GM19463 (cell line): ENCODE measurements around the gene FNDC3A.
"Not testable (repeated sequence)": the region's sequence is repeated elsewhere in the genome, so short reads cannot be mapped to it uniquely, and the experiment has no call there.

Experiments
- ATAC-seq: cut with Tn5 transposase; IDR thresholded peaks from one replicate; pipeline ENCODE4 v1.9.1; 2021; ENCODE audit warnings: mild to moderate bottlenecking, moderate library complexity; ENCODE audit not compliant: unreplicated experiment

FNDC3A gene

DNA sequence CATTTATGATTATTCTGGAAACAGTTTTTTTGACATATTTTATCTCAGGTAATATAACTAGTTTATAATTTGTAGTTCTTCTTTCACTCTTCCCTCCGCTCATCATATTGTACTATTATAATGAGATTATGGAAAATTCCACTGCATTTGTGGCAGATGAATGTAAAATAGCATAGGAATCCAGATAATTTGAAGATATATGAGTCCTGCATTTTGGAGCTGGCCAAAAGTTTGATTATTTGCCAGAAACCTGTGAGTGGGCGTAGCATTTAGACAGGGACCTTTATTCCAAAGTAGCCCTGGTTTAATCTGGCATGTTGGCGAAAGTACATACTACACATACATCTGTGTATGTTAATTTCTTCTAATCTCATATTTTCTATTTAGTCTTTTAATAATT is 65.2 kb downstream of the FNDC3A start:
- no peak for ATAC-seq

DNA sequence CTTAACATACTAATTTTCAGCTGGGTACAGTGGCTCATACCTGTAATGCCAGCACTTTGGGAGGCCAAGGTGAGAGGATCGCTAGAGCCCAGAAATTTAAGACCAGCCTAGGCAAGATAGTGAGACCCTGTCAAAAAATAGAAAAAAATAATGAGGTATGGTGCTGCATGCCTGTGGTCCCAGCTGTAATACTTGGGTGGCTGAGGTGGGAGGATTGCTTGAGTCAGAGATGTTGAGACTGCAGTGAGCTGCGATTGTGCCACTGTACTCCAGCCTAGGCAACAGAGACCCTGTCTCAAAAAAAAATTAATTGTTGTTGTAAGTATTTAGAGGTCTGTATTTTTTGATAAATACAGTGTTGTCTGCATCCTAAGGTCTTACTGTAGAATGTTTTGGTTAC is 66.8 kb downstream of the FNDC3A start:
- ATAC-seq: no peak

DNA sequence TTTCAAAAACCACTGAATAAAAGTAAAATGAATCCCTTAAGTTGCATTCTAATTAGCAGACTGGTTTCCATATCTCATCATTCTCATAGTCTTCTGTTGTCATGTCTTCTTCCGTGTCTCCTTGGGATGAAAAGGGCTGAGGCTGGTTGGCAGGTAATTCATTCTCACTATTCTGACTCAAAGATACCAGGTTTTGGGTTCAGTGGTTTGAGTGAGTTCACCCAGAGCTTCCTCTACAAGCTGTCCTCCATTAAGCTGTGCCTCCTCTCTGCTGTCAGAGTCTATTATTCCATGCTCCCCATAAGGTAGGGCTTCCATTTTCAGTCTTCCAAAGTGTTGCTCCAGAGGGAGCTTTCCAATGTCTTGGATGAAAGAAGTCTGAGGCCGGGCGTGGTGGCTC is 68.3 kb downstream of the FNDC3A start:
- no peak for ATAC-seq

DNA sequence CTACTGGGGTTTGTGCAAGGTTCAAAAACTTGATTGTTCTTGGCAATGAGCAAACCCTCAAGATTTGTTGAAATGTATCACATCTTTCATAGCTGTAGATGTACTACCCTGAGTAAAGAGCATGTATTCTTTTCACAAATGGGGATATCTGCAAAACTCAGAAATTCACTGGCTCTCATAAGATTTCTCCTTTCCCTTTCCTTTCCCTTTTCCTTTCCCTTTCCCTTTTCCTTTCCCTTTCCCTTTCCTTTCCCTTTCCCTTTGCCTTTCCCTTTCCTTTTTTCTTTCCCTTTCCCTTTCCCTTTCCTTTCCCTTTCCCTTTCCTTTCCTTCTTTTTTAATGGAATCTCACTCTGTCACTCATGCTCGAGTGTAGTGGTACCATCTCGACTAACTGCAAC is 69.1 kb downstream of the FNDC3A start:
- ATAC-seq: no peak

DNA sequence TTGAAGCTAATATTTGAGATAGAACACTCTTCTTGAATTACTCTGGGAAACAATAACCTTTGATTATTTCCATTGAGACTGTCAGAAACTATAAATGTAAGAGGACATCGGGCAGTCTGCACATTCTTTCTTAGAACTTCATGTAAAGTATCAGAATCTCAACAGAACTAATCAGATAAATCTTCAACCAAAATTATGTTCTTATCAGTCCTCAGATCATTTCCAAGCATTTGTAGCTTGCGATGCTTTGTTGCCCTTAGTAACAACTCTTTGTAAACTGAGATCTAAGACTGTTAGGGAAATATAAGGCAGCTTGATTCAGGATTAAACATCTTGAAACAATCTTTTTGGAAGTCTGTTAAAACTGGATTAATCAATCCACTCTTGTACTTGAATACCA is 70.3 kb downstream of the FNDC3A start:
- no peak for ATAC-seq

DNA sequence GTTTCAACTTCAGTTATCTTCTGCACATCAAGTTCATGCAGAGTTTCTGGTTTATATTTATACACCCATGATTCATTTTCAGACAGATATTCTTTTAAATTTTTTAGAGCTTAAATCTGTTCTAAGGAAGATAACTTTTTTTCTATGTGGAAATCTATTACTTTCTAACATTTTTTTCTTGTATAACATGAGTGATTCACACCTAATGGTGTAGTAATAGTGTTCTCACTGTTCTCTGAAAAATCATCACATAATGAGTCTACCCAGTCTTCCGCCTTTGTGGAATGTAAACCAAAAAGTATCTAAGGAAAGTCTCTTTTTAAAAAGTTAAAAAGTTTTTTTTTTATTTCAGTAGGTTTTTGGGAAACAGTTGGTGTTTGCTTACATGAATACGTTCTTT is 70.8 kb downstream of the FNDC3A start:
- ATAC-seq: no peak

DNA sequence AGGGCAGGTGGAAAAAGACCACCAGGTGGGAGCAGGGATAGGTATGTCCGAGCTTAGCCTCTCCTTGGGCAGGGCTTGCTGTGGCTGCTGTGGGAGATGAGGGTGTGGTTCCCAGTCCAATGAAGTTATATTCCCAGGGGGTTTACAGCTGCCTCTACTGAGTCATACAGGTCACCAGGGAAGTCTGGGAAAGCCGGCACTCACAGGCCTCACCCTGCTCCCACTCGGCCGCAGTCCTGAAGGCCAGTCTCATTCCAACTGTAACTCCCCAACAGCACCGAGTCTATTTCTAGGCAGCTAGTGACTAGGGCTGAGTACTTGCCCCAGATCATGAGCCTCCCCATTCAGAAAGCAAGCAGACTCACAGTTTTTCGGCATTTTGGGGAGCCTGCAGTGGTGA is 77.1 kb downstream of the FNDC3A start:
- no peak for ATAC-seq

DNA sequence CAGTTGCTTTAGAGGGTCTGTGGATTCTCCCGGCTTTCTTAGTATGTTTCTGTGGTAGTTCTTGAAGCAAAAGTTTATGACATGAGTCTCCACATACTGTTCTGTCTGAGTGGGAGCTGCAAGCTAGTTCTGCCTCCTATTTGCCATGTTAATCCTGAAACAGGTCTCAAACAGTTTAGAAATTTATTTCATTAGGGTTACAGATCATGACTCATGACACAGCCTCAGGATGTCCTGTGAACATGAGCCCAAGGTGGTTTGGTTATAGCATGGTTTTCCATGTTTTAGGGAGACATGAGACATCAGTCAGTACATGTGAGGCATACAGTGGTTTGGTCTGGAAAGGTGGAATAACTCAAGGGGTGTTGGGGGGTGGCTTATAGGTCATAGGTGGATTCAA is 77.5 kb downstream of the FNDC3A start:
- no peak for ATAC-seq

DNA sequence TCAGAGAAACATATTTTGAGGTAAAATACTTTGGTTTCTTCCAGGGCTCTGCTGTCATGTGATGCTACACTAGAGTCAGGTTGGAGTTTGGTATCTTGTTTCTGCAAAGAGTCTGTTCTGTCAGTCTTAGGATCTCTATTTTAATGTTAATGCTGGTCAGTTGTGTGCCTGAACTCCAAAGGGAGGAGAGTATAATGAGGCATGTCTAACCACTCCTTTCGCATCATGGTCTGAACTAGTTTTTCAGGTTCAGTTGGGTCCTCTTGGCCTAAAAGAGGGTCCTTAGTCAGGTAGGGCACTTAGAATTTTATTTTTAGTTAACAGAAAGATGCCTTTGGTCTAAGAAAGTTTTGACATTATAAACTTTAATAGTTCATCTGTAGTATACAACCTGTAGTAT is 78.2 kb downstream of the FNDC3A start:
- no peak for ATAC-seq

DNA sequence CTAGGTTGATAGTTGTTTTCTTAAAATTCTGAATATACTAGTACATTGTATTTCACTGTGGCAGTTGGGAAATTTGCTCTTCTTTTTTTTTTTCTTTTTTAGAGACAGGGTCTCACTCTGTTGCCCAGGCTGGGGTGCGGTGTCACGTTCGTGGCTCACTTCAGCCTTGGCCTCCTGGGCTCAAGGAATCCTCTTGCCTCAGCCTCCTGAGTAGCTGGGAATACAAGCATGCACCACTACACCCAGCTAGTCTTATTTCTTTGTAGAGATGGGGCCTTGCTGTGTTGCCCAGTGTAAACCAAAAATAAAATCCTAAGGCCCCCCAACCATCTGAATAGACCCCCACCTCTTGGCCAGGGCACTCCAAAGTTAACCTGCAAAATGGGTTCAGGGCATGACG is 79.3 kb downstream of the FNDC3A start:
- no peak for ATAC-seq

DNA sequence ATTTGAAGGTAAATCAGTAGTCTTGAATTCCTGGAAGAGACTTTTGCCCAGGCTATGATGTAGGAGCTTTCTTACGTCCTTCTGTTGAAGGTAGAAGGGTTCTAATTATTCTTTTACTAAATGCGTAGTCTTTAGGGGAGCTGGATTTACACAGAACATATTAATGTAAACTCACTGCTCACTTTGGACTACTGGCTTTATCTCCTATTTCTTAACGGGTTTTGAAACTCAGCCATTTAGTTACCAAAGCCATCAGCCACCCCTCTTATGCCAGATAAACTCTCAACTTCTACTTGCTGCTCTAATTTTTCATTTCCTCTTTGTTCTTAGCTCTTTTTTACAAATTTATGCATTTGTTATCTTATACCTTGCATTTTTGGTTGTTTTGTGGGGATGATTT is 81.5 kb downstream of the FNDC3A start:
- no peak for ATAC-seq

DNA sequence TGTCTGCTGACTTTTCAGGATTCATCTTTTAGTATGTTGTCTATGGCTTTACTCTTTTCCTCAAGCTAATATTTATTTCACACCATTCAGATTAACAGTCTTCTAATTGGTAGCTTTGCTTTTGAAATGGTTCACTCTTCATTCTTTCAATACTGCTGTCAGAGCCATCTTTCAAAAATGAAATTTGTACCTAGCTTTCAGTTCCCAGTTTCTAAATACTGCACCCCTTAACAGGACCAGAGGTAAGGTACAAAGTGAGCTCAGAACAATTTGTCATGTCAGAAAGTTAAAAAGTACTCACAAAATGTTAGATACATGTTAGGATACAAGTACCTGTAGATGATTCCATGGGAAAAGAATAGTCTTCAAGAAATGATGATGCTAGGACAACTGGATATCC is 83.0 kb downstream of the FNDC3A start:
- ATAC-seq: no peak

DNA sequence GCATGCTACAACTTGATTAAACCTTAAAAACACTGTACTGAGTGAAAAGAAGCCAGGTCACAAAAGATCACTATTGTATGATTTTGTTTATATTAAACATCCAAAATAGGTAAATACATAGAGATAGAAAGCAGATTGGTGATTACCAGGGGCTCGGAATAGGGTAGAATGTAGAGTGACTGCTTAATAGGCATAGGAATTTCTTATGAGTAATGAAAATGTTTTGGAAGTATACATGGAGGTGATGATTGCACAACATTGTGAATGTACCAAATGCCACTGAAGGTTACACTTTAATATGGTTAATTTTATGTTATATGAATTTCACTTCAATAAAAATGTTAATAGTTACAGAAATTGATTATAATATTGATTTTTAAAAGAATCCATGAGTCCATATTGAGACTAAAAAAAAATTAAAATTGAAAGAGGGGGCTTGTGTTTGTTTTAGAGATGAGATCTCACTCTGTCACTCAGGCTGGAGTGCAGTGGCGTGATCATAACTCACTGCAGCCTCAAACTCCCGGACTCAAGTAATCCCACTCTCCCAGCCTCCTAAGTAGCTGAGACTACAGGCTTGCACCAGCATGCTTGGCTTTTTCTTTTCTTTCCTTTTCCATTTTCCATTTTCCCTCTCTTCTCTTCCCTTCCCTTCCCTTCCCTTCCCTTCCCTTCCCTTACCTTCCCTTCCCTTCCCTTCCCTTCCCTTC is 85.1 kb downstream of the FNDC3A start:
- no peak for ATAC-seq

DNA sequence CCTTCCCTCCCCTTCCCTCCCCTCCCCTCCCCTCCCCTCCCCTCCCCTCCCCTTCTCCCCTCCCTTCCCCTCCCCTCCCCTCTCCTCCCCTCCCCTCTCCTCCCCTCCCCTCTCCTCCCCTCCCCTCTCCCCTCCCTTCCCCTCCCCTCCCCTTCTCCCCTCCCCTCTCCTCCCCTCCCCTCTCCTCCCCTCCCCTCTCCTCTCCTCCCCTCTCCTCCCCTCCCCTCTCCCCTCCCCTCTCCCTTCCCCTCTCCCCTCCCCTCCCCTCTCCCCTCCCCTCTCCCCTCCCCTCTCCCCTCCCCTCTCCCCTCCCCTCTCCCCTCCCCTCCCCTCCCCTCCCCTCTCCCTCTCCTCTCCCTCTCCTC is 85.7 kb downstream of the FNDC3A start:
- not testable (repeated sequence) for ATAC-seq

DNA sequence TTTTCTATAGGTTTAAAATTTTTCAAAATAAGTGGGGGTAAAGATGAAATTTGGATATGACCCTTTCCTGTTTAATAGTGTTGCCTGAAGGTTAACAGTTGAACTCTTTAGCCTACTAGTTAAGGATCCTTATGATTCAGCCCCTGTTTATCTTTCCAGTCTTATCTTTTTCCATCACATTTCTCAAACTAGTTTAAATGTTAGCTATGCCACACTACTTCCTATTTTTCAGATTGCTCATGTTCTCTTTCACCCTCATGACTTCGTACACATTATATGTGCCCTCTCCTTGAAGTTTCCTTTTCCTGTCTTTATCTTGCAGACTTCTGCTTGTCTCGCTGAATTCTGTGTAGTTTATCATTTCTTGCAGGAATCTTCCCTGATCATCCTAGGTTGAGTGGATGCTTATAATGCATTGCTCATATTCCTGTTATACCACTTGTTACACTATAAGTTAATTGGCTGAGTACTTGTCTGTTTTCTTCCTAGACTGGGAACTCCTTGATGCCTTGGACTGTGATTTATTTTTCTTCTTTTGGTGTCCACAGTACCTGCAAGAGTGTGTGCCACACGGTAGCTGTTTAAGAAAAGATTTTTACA is 86.7 kb downstream of the FNDC3A start:
- ATAC-seq: no peak

DNA sequence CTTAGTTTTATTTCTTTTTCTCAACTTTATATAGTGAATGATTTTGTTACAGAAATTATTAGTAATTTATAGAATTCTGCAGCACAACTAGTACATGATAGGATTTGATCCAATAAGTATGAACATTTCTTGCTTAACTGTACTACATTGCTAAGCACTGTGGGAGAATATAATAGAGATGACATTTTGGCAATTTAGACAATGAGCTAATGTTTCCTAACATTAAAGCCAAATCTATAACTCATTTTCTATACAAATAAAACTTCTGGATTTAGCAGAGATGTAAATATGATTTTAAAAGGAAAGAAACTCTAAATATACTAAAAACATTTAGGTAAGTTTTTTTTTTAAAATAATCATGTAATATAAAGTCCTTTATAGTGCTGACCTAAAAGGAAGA is 87.3 kb downstream of the FNDC3A start:
- no peak for ATAC-seq

DNA sequence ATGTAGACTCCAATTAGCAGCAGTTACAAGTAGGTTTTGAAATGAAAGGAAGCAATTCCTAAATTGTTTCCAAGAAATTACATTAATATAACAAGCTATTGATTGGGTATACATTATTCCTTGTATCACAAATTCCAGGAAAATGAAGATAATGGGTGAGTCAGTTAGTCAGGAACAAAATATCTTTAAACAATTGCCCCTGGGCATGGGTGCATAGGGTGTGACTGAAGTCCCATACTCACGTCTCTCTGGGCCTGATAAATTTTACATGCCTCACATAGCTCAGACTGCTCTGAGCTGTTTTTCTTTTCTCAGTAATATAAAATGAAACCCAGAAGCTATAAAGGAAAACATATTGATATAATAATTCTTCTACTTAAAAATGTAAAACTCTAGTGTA is 87.8 kb downstream of the FNDC3A start:
- no peak for ATAC-seq

DNA sequence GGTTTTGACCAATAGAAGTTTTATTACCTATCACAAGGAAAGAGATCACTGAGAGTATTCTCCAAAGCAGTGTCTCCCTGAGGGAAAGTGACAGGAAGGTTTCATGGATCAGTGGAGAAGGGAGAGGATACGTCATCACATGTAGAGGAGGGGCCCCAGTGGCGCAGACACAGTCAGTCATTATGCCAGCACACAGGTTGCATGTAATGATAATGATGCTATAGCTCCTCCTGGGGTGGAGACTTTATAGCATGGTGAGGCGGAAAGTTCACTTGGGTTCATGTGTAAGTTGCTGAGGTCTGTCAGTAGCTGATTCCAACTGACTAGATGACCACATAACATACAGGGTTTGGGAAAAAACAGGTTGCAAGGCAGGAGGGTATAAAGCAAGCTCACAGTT is 88.8 kb downstream of the FNDC3A start:
- no peak for ATAC-seq

DNA sequence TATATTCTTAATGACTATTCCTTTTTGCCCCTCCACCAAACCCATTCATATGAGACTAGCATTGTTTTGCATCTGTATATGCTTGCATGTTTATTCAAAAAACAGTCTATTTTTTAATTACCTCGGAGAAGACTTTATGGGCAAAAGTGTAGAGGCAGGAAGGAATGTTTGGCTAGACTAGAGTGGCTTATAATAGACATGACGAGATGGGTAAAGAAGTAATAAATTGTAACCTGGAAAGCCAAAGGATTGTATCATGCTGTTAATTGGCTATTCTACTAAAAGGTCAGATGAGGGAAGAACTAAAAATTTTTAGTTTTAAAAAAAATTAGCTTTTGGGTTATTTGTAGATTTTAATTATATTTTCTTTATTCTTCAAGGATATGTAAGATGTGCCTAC is 91.1 kb downstream of the FNDC3A start:
- no peak for ATAC-seq

DNA sequence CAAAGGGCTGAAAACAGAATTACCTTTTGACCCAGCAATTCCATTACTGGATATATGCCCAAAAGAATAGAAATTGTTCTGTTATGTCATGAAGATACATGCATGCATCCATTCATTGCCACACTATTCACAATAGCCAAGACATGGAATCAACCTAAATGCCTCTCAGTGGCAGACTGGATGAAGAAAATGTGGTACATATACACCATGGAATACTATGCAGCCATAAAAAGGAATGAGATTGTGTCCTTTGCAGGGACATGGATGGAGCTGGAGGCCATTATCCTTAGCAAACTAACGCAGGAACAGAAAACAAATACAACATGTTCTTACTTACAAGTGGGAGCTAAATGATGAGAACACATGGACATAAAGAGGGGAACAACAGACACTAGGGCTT is 92.8 kb downstream of the FNDC3A start:
- not testable (repeated sequence) for ATAC-seq

DNA sequence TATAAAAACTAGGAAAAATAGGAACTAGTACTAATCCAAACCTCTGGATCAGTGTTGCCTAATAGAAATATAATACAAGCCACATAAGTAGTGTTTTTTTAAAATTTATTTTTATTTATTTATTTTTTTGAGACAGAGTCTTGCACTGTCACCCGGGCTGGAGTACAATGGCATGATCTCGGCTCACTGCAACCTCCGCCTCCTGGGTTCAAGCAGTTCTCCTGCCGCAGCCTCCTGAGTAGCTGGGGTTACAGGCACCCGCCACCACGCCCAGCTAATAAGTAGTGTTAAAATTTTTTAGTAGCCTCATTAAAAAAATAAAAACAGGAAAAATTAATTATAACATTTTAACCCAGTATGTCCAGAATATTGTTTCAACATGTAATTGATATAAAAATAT is 94.3 kb downstream of the FNDC3A start:
- not testable (repeated sequence) for ATAC-seq

DNA sequence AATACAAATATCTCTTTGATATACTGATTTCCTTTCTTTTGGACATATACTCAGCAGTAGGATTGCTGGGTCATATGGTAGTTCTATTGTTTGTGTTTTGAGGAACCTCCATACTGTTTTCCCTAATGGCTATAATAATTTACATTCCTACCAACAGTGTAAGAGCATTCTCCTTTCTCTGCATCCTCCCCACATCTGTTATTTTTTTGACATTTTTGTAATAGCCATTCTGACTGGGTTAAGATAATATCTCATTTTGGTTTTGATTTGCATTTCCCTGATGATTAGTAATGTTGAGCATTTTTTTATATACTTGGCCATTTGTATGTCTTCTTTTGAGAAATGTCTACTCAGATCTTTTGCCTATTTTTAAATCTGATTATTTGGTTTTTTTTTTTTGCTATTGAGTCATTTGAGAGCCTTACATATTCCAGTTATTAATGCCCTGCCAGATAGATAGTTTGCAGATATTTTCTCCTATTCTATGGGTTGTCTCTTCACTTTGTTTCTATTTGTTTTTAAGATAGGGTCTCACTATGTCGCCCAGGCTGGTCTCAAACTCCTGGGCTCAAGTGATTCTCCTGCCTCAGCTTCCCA is 95.7 kb downstream of the FNDC3A start:
- no peak for ATAC-seq
